Right cardiac atrium (tissue), 5 donors: ENCODE results near the gene NUP160. TPM values are rescaled to one million over a fixed set of nuclear protein-coding genes. Genes with fewer than 3 reads are reported as not detected.
"Not testable (repeated sequence)": the region's sequence is repeated elsewhere in the genome, so short reads cannot be mapped to it uniquely, and the experiment has no call there.

ENCODE experiments used
- ATAC-seq, 2 donors: fragments of 200-7000 bp; cut with Tn5 transposase; one replicate each; pipeline versions ENCODE4 v1.8.0 to v1.9.1; 2020; ENCODE audit warnings: moderate library complexity in 2 of 2, mild to moderate bottlenecking in 1 of 2
- DNase-seq, 3 donors: peaks; one replicate each; pipeline ENCODE4 v3.0.0-alpha.2; 2020
- H3K27ac ChIP-seq: one replicate; pipeline ENCODE4 v1.5.1; 2013; ENCODE audit warnings: mild to moderate bottlenecking, low read length, control low read depth, moderate library complexity
- H3K27me3 ChIP-seq: one replicate; pipeline ENCODE4 v1.6.1; 2013; ENCODE audit not compliant: control insufficient read depth, insufficient read depth
- H3K4me1 ChIP-seq: one replicate; pipeline ENCODE4 v1.6.1; 2013; ENCODE audit warnings: low read length; ENCODE audit not compliant: control insufficient read depth, insufficient read depth
- H3K4me3 ChIP-seq: one replicate; pipeline ENCODE4 v1.5.1; 2013; ENCODE audit warnings: low read length, control low read depth
- H3K9me3 ChIP-seq: one replicate; pipeline ENCODE4 v1.6.1; 2013; ENCODE audit warnings: low read length; ENCODE audit not compliant: control insufficient read depth
- WGBS: extraction: QIAGEN DNeasy Blood & Tissue Kit; methylation state at CpG from one replicate; pipeline ENCODE4 v1.1.7; 2013; 5-methylcytosine and 5-hydroxymethylcytosine counted together
- intact Hi-C, 4 donors: fragments of 100-400 bp; cut with DNase I; formaldehyde crosslinking; loops; one replicate each; pipeline versions ENCODE4 v1.11.0 to v1.14.0; 2022 to 2023
- polyA plus RNA-seq: library from polyadenylated mRNA; stranded (reverse); fragments of 200-250 nt; gene quantifications from one replicate; pipeline ENCODE4 v1.2.3, GENCODE V29; 2013
- total RNA-seq, 4 donors: library from RNA; stranded (reverse); fragmentation: NEBNext Ultra II Directional; extraction: Animal tissue kit (Norgen Biotek cat#: 25700); gene quantifications; one replicate each; pipeline ENCODE4 v1.2.1, GENCODE V29; 2021
- donor health status: healthy with polysubstance abuse.
- donor health status: DM: no; HTN: yes; CAD: no.
- donor health status: DM: no; HTN: no; CAD: no.
- donor health status: DM: no; HTN: yes; CAD: no; lungs with severe emphysema.
- donor health status: DM: yes; HTN: yes; CAD: no.

The NUP160 gene
- total and polyA plus RNA-seq, 5 donors, result 8.1 to 18.4 (median 15.0) TPM

DNA sequence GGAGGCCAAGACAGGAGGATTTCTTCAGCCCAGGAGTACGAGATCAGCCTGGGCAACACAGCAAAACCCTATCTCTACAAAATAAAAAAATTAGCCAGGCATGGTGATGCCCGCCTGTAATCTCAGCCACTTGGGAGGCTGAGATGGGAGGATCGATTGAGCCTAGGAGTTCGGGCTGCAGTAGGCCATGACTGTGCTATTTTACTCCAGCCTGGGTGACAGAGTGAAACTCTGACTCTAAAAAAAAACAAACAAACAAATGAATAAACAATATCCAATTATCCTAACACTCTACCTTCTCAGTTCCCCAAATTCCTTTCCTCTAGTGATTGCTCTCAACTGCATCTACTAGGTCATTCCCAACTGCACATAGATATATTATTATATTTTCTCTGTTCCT lies 5.4 kb downstream of the NUP160 start:
- no peak for DNase-seq
- no peaks in the 10 kb centered on the region for H3K27me3 ChIP-seq
- no peaks in the 10 kb centered on the region for H3K4me1 ChIP-seq
- ATAC-seq, result no peak
- H3K9me3 ChIP-seq, result no peaks in the 10 kb centered on the region
- 95% methylated on average over 4 of the region's 4 CpGs for WGBS
- H3K27ac ChIP-seq, result no peak overlapping the region
- intact Hi-C loops, result loop anchor here in 2 of 4 donors (10.0 kb wide), 2 partner anchors 78 to 108 kb away; partner anchors contain the start of gene FNBP4 (in 1 of the 2)
- no peak overlapping the region for H3K4me3 ChIP-seq

DNA sequence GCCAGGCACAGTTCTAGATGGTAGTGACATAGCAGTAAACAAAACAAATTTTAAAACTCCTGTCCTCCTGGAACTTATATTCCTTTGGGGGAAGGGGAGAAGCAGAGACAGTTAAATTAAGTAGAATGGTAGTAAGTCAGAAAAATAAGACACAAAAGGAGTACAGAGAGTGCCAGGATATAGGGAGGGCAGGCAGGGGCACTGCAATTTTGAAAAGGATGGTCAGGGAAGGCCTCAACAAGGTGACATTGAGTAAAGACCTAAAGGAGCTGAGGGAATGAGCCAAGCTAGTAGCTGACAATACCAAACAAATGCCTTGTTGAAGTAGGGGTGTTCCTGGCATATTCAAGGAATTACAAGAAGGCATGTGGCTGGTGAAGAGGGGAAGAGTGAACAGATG lies 10.2 kb downstream of the NUP160 start:
- Histone ChIP-seq H3K9me3 (no peaks in the 10 kb centered on the region), H3K27ac (no peak overlapping the region), H3K4me3 (no peak overlapping the region), H3K27me3 (no peaks in the 10 kb centered on the region), H3K4me1 (no peaks in the 10 kb centered on the region)
- DNase-seq (no peak), ATAC-seq (no peak)
- intact Hi-C loops, result no loop called here

DNA sequence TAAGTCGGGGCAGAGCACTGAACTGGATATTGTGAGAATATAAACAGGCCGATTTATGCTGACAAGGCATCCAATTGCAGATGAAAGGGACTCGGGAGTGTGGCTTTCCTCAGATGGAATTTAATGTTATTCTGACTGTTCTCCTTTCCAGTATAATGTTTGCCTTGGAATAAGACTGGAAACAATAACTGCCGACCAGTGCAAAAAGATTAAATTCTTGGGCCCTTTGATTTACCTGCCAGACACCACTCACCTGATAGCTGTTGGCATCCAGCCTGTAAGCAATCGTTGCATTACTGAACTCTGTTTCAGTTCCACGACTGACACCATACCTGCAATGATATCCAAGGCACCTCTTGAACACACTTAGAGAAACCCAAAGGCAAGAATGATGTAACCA lies 10.9 kb downstream of the NUP160 start:
- intact Hi-C loops, result no loop called here
- Histone ChIP-seq H3K27ac (no peak overlapping the region), H3K27me3 (no peaks in the 10 kb centered on the region), H3K4me1 (no peaks in the 10 kb centered on the region), H3K9me3 (no peaks in the 10 kb centered on the region), H3K4me3 (no peak overlapping the region)
- no peak for DNase-seq
- no peak for ATAC-seq
- 82% methylated on average over 6 of the region's 6 CpGs for whole genome bisulfite sequencing

DNA sequence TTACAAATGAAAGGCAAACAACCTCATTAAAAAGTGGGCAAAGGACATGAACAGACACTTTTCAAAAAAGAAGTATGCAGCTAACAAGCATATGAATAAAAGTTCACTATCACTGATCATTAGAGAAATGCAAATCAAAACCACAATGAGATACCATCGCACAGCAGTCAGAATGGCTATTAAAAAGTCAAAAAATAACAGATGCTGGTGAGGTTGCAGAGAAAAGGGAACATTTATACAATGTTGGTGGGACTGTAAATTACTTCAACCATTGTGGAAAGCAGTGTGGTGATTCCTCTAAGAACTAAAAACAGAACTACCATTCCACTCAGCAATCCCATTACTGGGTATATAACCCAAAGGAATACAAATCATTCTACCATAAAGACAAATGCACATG lies 18.1 kb downstream of the NUP160 start:
- DNase-seq, H3K4me3 ChIP-seq, H3K27ac ChIP-seq, intact Hi-C loops, ATAC-seq, H3K27me3 ChIP-seq, H3K9me3 ChIP-seq, H3K4me1 ChIP-seq: not testable (repeated sequence)
- WGBS, result 100% methylated on average over 1 of the region's 1 CpG

DNA sequence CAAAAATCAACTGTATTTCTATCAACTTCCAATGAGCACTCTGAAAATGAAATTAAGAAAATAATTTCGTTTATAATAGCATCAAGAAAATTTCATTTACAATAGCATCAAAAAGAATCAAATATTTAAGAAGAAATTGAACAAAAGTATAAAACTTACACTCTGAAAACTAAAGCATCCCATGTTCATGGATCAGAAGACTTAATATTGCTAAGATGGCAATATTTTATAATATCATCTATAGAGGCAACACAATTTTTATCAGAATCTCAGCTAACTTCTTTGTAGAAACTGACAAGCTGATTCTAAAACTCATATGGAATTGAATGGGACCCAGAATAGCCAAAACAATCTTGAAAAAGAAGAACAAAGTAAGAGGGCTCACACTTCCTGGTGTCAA lies 19.9 kb downstream of the NUP160 start:
- H3K4me1 ChIP-seq, result no peaks in the 10 kb centered on the region
- no peaks in the 10 kb centered on the region for H3K27me3 ChIP-seq
- DNase-seq (no peak), ATAC-seq (no peak)
- intact Hi-C loops, result no loop called here
- WGBS, result 97% methylated on average over 1 of the region's 1 CpG
- H3K27ac ChIP-seq, result no peak overlapping the region
- H3K9me3 ChIP-seq, result no peaks in the 10 kb centered on the region
- no peak overlapping the region for H3K4me3 ChIP-seq

DNA sequence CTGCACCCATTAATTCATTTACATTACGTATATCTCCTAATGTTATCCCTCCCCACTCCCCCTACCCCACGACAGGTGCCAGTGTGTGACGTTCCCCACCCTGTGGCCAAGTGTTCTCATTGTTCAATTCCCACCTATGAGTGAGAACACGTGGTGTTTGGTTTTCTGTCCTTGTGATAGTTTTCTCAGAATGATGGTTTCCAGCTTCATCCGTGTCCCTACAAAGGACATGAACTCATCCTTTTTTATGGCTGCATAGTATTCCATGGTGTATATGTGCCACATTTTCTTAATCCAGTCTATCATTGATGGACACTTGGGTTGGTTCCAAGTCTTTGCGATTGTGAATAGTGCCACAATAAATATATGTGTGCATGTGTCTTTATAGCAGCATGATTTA lies 25.5 kb downstream of the NUP160 start:
- WGBS, result 97% methylated on average over 6 of the region's 6 CpGs
- H3K27ac ChIP-seq, result not testable (repeated sequence)

DNA sequence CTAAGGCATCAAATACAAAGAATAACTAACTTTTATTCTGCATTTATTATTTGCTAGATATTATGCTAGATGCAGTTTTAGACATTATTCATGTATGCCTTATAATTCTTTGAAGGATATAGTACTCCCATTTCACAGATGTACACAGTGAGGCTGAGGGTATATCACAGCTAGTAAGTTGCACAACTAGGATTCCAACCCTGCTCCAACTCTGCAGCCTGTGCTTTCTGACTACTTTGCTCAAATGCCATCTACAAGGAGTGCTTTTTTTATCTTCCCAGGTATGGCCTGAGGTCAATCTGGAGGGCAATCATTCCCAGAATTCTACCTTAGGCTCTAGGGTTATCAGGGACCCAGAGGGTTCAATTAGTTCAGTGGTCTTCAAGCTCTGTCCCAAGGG lies 28.4 kb downstream of the NUP160 start:
- DNase-seq (no peak), ATAC-seq (no peak)
- intact Hi-C loops, result no loop called here
- H3K9me3 ChIP-seq, result no peaks in the 10 kb centered on the region
- no peak overlapping the region for H3K27ac ChIP-seq
- no peak overlapping the region for H3K4me3 ChIP-seq
- H3K27me3 ChIP-seq, result no peaks in the 10 kb centered on the region
- H3K4me1 ChIP-seq, result no peaks in the 10 kb centered on the region

More for the DNA sequence above, 25.5 kb downstream of the NUP160 start:
- intact Hi-C loops, ATAC-seq, H3K9me3 ChIP-seq, H3K4me3 ChIP-seq, H3K27me3 ChIP-seq, H3K4me1 ChIP-seq, DNase-seq: not testable (repeated sequence)

DNA sequence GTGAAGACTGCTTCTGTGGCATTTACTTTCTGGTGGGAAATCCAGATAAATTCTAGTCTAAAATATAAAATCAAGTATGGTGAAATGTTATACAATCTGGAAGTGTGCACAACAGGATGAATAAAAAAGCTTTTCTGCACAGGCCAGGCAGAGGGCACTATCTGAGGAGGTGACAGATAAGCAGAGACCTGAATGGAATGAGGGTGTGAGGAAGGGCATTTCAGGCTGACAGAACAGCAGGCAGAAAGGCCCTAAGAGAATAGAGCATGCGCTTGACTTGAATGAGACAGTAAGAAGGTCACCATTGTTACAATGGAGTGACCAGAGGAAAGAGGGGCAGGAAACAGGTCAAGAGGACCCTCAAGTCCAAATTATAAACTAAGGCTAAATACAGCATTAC lies 47.4 kb downstream of the NUP160 start:
- no peak for DNase-seq
- no peak overlapping the region for H3K27ac ChIP-seq
- no peaks in the 10 kb centered on the region for H3K4me1 ChIP-seq
- no peak overlapping the region for H3K4me3 ChIP-seq
- WGBS, result 72% methylated on average over 1 of the region's 1 CpG
- no peaks in the 10 kb centered on the region for H3K9me3 ChIP-seq
- ATAC-seq, result peak; percentile 76 to 87
- no peaks in the 10 kb centered on the region for H3K27me3 ChIP-seq
- intact Hi-C loops, result loop anchor here in 1 of 4 donors (10.0 kb wide), 1 partner anchor 46 kb away; no protein-coding TSS in a partner anchor

DNA sequence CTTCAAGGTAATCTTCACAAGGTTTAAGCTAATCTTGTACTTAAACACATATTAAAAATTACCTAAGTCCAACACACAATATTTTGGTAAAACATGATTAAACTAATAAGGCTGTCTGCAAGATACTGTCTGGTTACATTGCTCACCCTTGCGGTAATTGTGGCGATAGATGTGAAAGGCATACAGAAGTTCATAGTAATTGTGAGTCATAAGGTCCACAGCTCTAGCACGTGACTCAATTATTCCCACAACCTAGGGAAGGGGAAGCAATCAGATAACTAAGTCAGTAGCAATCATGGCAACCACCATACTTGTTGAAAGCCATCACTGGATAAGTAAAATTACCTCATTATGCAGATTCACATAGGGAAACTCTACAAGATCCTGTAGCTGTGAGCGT lies 50.5 kb downstream of the NUP160 start:
- intact Hi-C loops, result no loop called here
- Histone ChIP-seq H3K27me3 (no peaks in the 10 kb centered on the region), H3K27ac (no peak overlapping the region), H3K4me1 (no peaks in the 10 kb centered on the region), H3K9me3 (no peaks in the 10 kb centered on the region), H3K4me3 (no peak overlapping the region)
- DNase-seq (no peak), ATAC-seq (no peak)
- 95% methylated on average over 4 of the region's 4 CpGs for WGBS

DNA sequence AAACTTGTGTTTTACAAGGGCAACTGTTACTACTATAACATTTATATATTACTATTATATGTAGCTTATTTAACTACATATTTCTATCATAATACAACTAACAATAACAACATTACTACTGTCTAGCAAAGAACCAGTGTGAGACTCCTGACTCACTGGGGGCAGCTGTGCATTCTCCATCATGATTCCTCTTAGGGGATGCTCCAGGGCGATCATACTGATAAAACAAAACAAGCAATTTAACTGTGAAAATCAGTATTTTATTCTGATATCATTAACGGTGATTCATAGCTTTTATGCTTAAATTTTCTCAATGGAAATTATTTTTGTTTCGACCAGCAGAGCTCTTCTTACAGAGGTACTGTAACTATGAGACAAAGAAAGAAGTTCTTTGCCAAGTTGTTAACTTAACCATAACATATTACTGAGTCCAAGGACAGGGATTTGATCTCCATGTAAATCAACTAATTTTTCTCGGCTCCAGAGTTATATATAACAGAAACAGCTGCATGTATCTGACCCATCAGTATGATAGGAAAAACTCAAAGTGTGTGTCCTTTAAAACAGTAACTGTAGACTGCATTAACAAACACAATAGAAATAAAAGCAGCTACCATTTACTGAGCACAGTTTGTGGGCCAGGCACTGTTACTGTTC lies 56.2 kb downstream of the NUP160 start:
- whole genome bisulfite sequencing, result 53% methylated on average over 4 of the region's 4 CpGs
- intact Hi-C loops, result no loop called here
- H3K4me1 ChIP-seq, result no peaks in the 10 kb centered on the region
- no peaks in the 10 kb centered on the region for H3K27me3 ChIP-seq
- no peak overlapping the region for H3K4me3 ChIP-seq
- ATAC-seq, result peak in 1 of 2 donors; percentile 14
- no peak for DNase-seq
- no peak overlapping the region for H3K27ac ChIP-seq
- H3K9me3 ChIP-seq, result no peaks in the 10 kb centered on the region

DNA sequence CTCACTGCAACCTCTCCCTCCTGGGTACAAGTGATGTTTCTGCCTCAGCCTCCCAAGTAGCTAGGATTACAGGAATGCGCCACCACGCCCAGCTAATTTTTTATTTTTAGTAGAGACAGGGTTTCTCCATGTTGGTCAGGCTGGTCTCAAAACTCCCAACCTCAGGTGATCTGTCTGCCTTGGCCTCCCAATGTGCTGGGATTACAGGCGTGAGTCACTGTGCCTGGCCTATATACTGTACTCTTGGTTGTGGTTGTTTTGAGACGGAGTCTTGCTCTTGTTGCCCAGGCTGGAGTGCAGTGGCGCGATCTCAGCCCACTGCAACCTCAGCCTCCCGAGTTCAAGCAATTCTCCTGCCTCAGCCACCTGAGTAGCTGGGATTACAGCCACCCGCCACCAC lies 58.1 kb downstream of the NUP160 start:
- H3K4me3 ChIP-seq, H3K27me3 ChIP-seq, ATAC-seq, intact Hi-C loops, H3K4me1 ChIP-seq, H3K9me3 ChIP-seq, DNase-seq, H3K27ac ChIP-seq: not testable (repeated sequence)
- 97% methylated on average over 8 of the region's 8 CpGs for WGBS

DNA sequence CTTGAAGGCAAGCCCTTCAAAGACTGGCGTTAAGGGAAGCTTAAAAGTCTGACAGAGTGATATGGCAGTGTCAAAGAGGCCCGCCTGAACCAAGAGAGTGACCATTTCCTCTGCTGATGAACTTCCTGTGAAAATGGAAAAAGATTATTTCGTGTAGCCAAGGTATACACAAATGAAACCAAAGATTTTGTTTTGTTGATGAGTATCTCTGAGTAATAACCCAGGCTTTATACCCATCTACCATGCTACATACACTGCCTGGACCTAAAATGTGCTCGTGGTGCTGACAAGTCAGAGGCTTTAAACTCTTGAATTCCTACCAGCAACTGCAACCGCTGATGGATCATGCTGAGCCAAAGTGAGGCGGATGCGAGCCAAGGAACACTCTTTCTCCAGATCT lies 60.0 kb downstream of the NUP160 start:
- Histone ChIP-seq H3K4me1 (peaks cover 1% of the 10 kb centered on the region), H3K27ac (no peak overlapping the region), H3K9me3 (no peaks in the 10 kb centered on the region), H3K4me3 (no peak overlapping the region), H3K27me3 (no peaks in the 10 kb centered on the region)
- ATAC-seq, result peak; percentile 24 to 66
- intact Hi-C loops, result no loop called here
- WGBS, result 76% methylated on average over 7 of the region's 7 CpGs
- DNase-seq, result no peak
